Neural progenitor cell (in vitro differentiated cells): Measurements from ENCODE around the gene LGI1.

Source experiments
- EZH2 ChIP-seq: fragments of 200-600 bp; sonication (generic); IDR thresholded peaks from 2 replicates; pipeline ENCODE4 v1.6.1; 2017; ENCODE audit warnings: antibody characterized with exemption, mild to moderate bottlenecking, moderate library complexity
- EZH2phosphoT487 ChIP-seq: fragments of 200-600 bp; sonication (generic); IDR thresholded peaks from 2 replicates; pipeline ENCODE4 v1.6.1; 2017; ENCODE audit warnings: antibody characterized with exemption
- TF ChIP-seq, protein P1 (sequence below): fragments of 200-600 bp; sonication (generic); IDR thresholded peaks from 2 replicates; pipeline ENCODE4 v1.5.1; 2017; ENCODE audit warnings: antibody characterized with exemption, mild to moderate bottlenecking

DNA sequence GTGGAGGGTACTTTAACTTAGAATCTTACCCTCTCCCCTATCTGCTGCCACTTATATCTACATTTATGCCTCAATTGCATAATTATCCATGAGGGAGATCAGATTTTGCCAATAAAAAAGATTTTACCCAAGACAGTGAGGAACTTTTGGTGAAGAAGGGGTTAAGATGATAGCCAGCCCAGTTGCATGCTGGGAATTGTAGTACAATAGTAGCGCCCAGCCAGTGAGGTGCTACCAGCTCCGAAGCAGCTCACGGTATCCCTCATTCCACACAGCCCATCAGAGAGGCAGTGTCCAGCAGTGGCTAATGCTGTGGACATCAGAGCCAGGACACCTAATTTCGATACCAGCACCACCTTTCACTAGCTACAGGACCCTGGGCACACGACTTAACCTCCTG is 5.9 kb upstream of the LGI1 start:
- TF ChIP-seq EZH2phosphoT487 (no peak), EZH2 (no peak)
- TF ChIP-seq, protein P1, sequence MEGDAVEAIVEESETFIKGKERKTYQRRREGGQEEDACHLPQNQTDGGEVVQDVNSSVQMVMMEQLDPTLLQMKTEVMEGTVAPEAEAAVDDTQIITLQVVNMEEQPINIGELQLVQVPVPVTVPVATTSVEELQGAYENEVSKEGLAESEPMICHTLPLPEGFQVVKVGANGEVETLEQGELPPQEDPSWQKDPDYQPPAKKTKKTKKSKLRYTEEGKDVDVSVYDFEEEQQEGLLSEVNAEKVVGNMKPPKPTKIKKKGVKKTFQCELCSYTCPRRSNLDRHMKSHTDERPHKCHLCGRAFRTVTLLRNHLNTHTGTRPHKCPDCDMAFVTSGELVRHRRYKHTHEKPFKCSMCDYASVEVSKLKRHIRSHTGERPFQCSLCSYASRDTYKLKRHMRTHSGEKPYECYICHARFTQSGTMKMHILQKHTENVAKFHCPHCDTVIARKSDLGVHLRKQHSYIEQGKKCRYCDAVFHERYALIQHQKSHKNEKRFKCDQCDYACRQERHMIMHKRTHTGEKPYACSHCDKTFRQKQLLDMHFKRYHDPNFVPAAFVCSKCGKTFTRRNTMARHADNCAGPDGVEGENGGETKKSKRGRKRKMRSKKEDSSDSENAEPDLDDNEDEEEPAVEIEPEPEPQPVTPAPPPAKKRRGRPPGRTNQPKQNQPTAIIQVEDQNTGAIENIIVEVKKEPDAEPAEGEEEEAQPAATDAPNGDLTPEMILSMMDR = no peak
